A673 (cell line): ENCODE results near the gene VARS1. TPM values are rescaled to one million over a fixed set of nuclear protein-coding genes. Genes with fewer than 3 reads are reported as not detected.
"Not testable (repeated sequence)": the region's sequence is repeated elsewhere in the genome, so short reads cannot be mapped to it uniquely, and the experiment has no call there.

Experiments
- BruUV-seq: library from RNA; stranded (reverse); fragments of 400-500 nt; replicated peaks from 2 replicates; lab custom pipeline; 2021; lab: Mats Ljungman, UMichigan
- CTCF ChIA-PET: fragments of 300-600 bp; sonication (Branson Sonifier 250); formaldehyde crosslinking; loops from one replicate; lab custom pipeline; 2022; ENCODE audit warnings: antibody characterized with exemption; lab: Charles Lee
- POLR2A ChIA-PET: fragments of 300-600 bp; sonication (Branson Sonifier 250); formaldehyde crosslinking; loops from one replicate; lab custom pipeline; 2022; ENCODE audit warnings: antibody characterized with exemption; ENCODE audit not compliant: low non-redundant PET; lab: Charles Lee
- DNase-seq: peaks from one replicate; pipeline ENCODE4 v3.0.0-alpha.2; 2015; ENCODE audit warnings: low spot score
- H3K27ac ChIP-seq: fragments of 200-600 bp; sonication (generic); 2 replicates; pipeline ENCODE4 v1.5.1; 2016; ENCODE audit warnings: mixed run types, low read depth, mild to moderate bottlenecking, mixed read lengths, antibody characterized with exemption, low read length; ENCODE audit not compliant: poor library complexity, severe bottlenecking
- H3K27me3 ChIP-seq: fragments of 200-600 bp; sonication (generic); replicated peaks from 2 replicates; pipeline ENCODE4 v1.6.1; 2017; ENCODE audit warnings: mixed run types, low read depth, mild to moderate bottlenecking, mixed read lengths, antibody characterized with exemption, low read length; ENCODE audit not compliant: insufficient read depth, poor library complexity
- H3K36me3 ChIP-seq: fragments of 200-600 bp; sonication (generic); 2 replicates; pipeline ENCODE4 v1.6.1; 2016; ENCODE audit warnings: mixed run types, mild to moderate bottlenecking, mixed read lengths, antibody characterized with exemption, low read length; ENCODE audit not compliant: insufficient read depth, poor library complexity, severe bottlenecking
- H3K4me1 ChIP-seq: fragments of 200-600 bp; sonication (generic); 2 replicates; pipeline ENCODE4 v1.6.1; 2017; ENCODE audit warnings: mixed run types, mild to moderate bottlenecking, mixed read lengths, antibody characterized with exemption, low read length; ENCODE audit not compliant: insufficient read depth, poor library complexity, severe bottlenecking
- H3K4me3 ChIP-seq: fragments of 200-600 bp; sonication (generic); 2 replicates; pipeline ENCODE4 v1.5.1; 2016; ENCODE audit warnings: low read depth, mixed run types, mild to moderate bottlenecking, mixed read lengths, low read length; ENCODE audit not compliant: poor library complexity, severe bottlenecking
- H3K9me3 ChIP-seq: fragments of 200-600 bp; sonication (generic); 2 replicates; pipeline ENCODE4 v1.6.1; 2016; ENCODE audit warnings: mixed run types, low read depth, mild to moderate bottlenecking, mixed read lengths, antibody characterized with exemption, low read length; ENCODE audit not compliant: poor library complexity, severe bottlenecking
- CTCF ChIP-seq: fragments of 300-800, 200-600 bp; sonication (generic); conservative IDR thresholded peaks from 2 replicates; pipeline ENCODE4 v1.5.1; 2017; ENCODE audit warnings: low read depth, mild to moderate bottlenecking, antibody characterized with exemption, low read length, moderate library complexity, mixed read lengths
- EZH2 ChIP-seq: fragments of 200-600 bp; sonication (generic); IDR thresholded peaks from 2 replicates; pipeline ENCODE4 v1.6.1; 2017; ENCODE audit warnings: borderline replicate concordance, low read depth, mild to moderate bottlenecking, mixed read lengths, antibody characterized with exemption, low read length; ENCODE audit not compliant: poor library complexity, severe bottlenecking
- intact Hi-C: fragments of 100-400 bp; cut with micrococcal nuclease; formaldehyde crosslinking; loops from one replicate; pipeline ENCODE4 v1.10.0; 2022; ENCODE audit not compliant: unreplicated experiment
- total RNA-seq: library from RNA; stranded (reverse); gene quantifications from 2 replicates; pipeline ENCODE4 v1.2.3, GENCODE V29; 2021

Gene VARS1
- total RNA-seq, 1 experiment from 2014 or later, result 233 TPM

- CTCF ChIA-PET, result no interaction called here
- POLR2A ChIA-PET, result interaction anchor here (0.7 kb wide), 1 partner anchor 117 kb away, joined by 6 read pairs; the partner anchor contains the start of gene ABHD16A
- no peaks in the 10 kb centered on the region for H3K9me3 ChIP-seq
- no peak overlapping the region for H3K27ac ChIP-seq
- DNase-seq, result no peak
- peaks cover 7% of the 10 kb centered on the region for H3K4me1 ChIP-seq
- intact Hi-C loops, result no loop called here
- no peak overlapping the region for H3K4me3 ChIP-seq
- no TSS peak for BruUV-seq
- no peaks in the 10 kb centered on the region for H3K36me3 ChIP-seq
- TF ChIP-seq EZH2, result no peak
- no peak for TF ChIP-seq CTCF
- no peaks in the 10 kb centered on the region for H3K27me3 ChIP-seq
These were observed 24.3 kb upstream of the VARS1 start for GRCh38 chr6:31819871-31820299.

DNA sequence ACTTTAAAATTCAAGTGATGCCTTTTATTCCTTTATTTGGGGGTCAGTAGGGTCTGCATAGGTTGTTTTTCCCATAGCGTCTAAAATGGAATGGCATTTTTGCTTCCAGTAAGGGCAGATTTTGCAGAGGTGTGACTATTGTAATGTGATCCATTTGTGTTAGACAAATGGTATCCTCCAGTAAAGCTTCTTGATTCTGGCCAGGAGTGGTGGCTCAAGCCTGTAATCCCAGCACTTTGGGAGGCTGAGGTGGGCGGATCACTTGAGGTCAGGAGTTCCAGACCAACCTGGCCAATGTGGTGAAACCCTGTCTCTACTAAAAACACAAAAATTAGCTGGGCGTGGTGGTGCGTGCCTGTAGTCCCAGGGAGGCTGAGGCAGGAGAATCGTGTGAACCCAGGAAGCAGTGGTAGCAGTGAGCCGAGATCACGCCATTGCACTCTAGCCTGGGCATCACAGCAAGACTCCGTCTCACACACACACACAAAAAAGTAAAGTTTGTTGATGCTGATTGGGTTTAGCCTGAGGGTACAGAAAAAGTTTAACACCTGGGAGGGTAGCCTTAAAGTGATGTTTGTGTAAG, 22.5 kb upstream of the VARS1 start:
- Histone ChIP-seq H3K4me3 (peak overlapping the region; percentile 50), H3K4me1 (peaks cover 14% of the 10 kb centered on the region), H3K27ac (peak overlapping the region; percentile 12)
- intact Hi-C loops, H3K9me3 ChIP-seq, H3K27me3 ChIP-seq, POLR2A ChIA-PET, DNase-seq, CTCF ChIA-PET, H3K36me3 ChIP-seq, BruUV-seq: not testable (repeated sequence)

- intact Hi-C loops, DNase-seq, CTCF ChIA-PET, POLR2A ChIA-PET, H3K36me3 ChIP-seq, H3K27me3 ChIP-seq, H3K9me3 ChIP-seq: not testable (repeated sequence)
- Histone ChIP-seq H3K4me1 (peaks cover 14% of the 10 kb centered on the region), H3K4me3 (peak overlapping the region; percentile 50), H3K27ac (peak overlapping the region; percentile 12)
- TSS peak; percentile 73 for BruUV-seq
- TF ChIP-seq CTCF, result peak; percentile 32; the same call in 1 of the 2 replicates
These were observed 21.8 kb upstream of the VARS1 start for GRCh38 chr6:31817133-31817928.
